ENCODE data around the gene NPM3.

The NPM3 gene

GRCh38 chr10:101782811-101783735 is at the start of gene NPM3:
TSS of gene NPM3 (minus strand) at chr10:101783446. CDS start at chr10:101783390, 56 bp downstream.
- Mint-ChIP-seq H3K9me3 (no peaks in the 10 kb centered on the region), H3K36me3 (ENCODE audit: low read depth) (peaks cover 65% of the 10 kb centered on the region), H3K4me1 (ENCODE audit: low read depth) (peaks cover 63% of the 10 kb centered on the region), H3K4me3 (peak within 1 kb of the TSS; percentile 100), H3K27me3 (peaks cover 7% of the 10 kb centered on the region), H3K27ac (peak within 1 kb of the TSS; percentile 99)

- Mint-ChIP-seq H3K4me1 (ENCODE audit: low read depth) (peaks cover 56% of the 10 kb centered on the region), H3K36me3 (ENCODE audit: low read depth) (no peaks in the 10 kb centered on the region), H3K9me3 (no peaks in the 10 kb centered on the region), H3K4me3 (no peak overlapping the region), H3K27ac (no peak overlapping the region), H3K27me3 (no peaks in the 10 kb centered on the region)
Measured at GRCh38 chr10:101832325-101832771, 49.1 kb upstream of the NPM3 start.

GRCh38 chr10:101831169-101831811 is 48.0 kb upstream of the NPM3 start:
- Mint-ChIP-seq H3K4me3 (peak overlapping the region; percentile 75), H3K9me3 (no peaks in the 10 kb centered on the region), H3K36me3 (ENCODE audit: low read depth) (no peaks in the 10 kb centered on the region), H3K27ac (peak overlapping the region; percentile 93), H3K4me1 (ENCODE audit: low read depth) (peaks cover 56% of the 10 kb centered on the region), H3K27me3 (no peaks in the 10 kb centered on the region)

GRCh38 chr10:101830322-101831168 is 47.3 kb upstream of the NPM3 start:
- H3K4me1 Mint-ChIP-seq (ENCODE audit: low read depth) = peaks cover 49% of the 10 kb centered on the region
- H3K27me3 Mint-ChIP-seq = no peaks in the 10 kb centered on the region
- peak overlapping the region; percentile 93 for H3K27ac Mint-ChIP-seq
- no peaks in the 10 kb centered on the region for H3K9me3 Mint-ChIP-seq
- no peaks in the 10 kb centered on the region for H3K36me3 Mint-ChIP-seq (ENCODE audit: low read depth)
- peak overlapping the region; percentile 75 for H3K4me3 Mint-ChIP-seq

- peak overlapping the region; percentile 75 for H3K4me3 Mint-ChIP-seq
- peaks cover 44% of the 10 kb centered on the region for H3K4me1 Mint-ChIP-seq (ENCODE audit: low read depth)
Measured at GRCh38 chr10:101829561-101830315, 46.5 kb upstream of the NPM3 start.

GRCh38 chr10:101828766-101829551 is 45.7 kb upstream of the NPM3 start:
- no peak overlapping the region for H3K27ac Mint-ChIP-seq

More at GRCh38 chr10:101829561-101830315, 46.5 kb upstream of the NPM3 start:
- Mint-ChIP-seq H3K27me3 (no peaks in the 10 kb centered on the region), H3K27ac (peak overlapping the region; percentile 93), H3K36me3 (ENCODE audit: low read depth) (peaks cover 4% of the 10 kb centered on the region), H3K9me3 (no peaks in the 10 kb centered on the region)

GRCh38 chr10:101827919-101828600 is 44.8 kb upstream of the NPM3 start:
- peaks cover 5% of the 10 kb centered on the region for H3K36me3 Mint-ChIP-seq (ENCODE audit: low read depth)
- H3K27ac Mint-ChIP-seq = no peak overlapping the region
- H3K9me3 Mint-ChIP-seq = no peaks in the 10 kb centered on the region
- no peaks in the 10 kb centered on the region for H3K27me3 Mint-ChIP-seq
- peaks cover 29% of the 10 kb centered on the region for H3K4me1 Mint-ChIP-seq (ENCODE audit: low read depth)
- no peak overlapping the region for H3K4me3 Mint-ChIP-seq

More at GRCh38 chr10:101828766-101829551, 45.7 kb upstream of the NPM3 start:
- Mint-ChIP-seq H3K9me3 (no peaks in the 10 kb centered on the region), H3K4me1 (ENCODE audit: low read depth) (peaks cover 36% of the 10 kb centered on the region), H3K4me3 (no peak overlapping the region), H3K27me3 (no peaks in the 10 kb centered on the region), H3K36me3 (ENCODE audit: low read depth) (peaks cover 5% of the 10 kb centered on the region)

GRCh38 chr10:101826852-101827434 is 43.7 kb upstream of the NPM3 start:
- no peak overlapping the region for H3K27ac Mint-ChIP-seq
- H3K4me3 Mint-ChIP-seq = no peak overlapping the region

GRCh38 chr10:101824736-101825135 is 41.5 kb upstream of the NPM3 start:
- peaks cover 8% of the 10 kb centered on the region for H3K36me3 Mint-ChIP-seq (ENCODE audit: low read depth)
- no peaks in the 10 kb centered on the region for H3K9me3 Mint-ChIP-seq
- no peak overlapping the region for H3K4me3 Mint-ChIP-seq
- H3K27ac Mint-ChIP-seq = no peak overlapping the region
- peaks cover 20% of the 10 kb centered on the region for H3K4me1 Mint-ChIP-seq (ENCODE audit: low read depth)
- no peaks in the 10 kb centered on the region for H3K27me3 Mint-ChIP-seq

More at GRCh38 chr10:101826852-101827434, 43.7 kb upstream of the NPM3 start:
- Mint-ChIP-seq H3K36me3 (ENCODE audit: low read depth) (peaks cover 5% of the 10 kb centered on the region), H3K27me3 (no peaks in the 10 kb centered on the region), H3K4me1 (ENCODE audit: low read depth) (peaks cover 28% of the 10 kb centered on the region), H3K9me3 (no peaks in the 10 kb centered on the region)

- H3K4me3 Mint-ChIP-seq = peak overlapping the region; percentile 90
- no peaks in the 10 kb centered on the region for H3K9me3 Mint-ChIP-seq
- H3K36me3 Mint-ChIP-seq (ENCODE audit: low read depth) = peaks cover 22% of the 10 kb centered on the region
- H3K27me3 Mint-ChIP-seq = no peaks in the 10 kb centered on the region
- peak overlapping the region; percentile 98 for H3K27ac Mint-ChIP-seq
- peaks cover 41% of the 10 kb centered on the region for H3K4me1 Mint-ChIP-seq (ENCODE audit: low read depth)
Measured at GRCh38 chr10:101818872-101819633, 35.8 kb upstream of the NPM3 start.

GRCh38 chr10:101818119-101818871 is 35.0 kb upstream of the NPM3 start, which contains the start of gene OGA:
TSS of gene OGA (minus strand) at chr10:101818444. CDS start at chr10:101818022, 422 bp downstream.
- Mint-ChIP-seq H3K36me3 (ENCODE audit: low read depth) (peaks cover 27% of the 10 kb centered on the region), H3K27ac (peak within 1 kb of the TSS; percentile 98), H3K27me3 (no peaks in the 10 kb centered on the region), H3K4me3 (peak within 1 kb of the TSS; percentile 90), H3K9me3 (no peaks in the 10 kb centered on the region), H3K4me1 (ENCODE audit: low read depth) (peaks cover 48% of the 10 kb centered on the region)

Measured in stimulated activated naive CD8-positive, alpha-beta T cell treated with anti-CD3 and anti-CD28 coated beads, Interleukin-15, Interleukin-2, amounts not matched to agents 100 ng/mL and 50 ng/mL, for 24 hours (primary cell).